Cardiac muscle cell (in vitro differentiated cells and primary cell): ENCODE results near the gene RFLNA. TPM values are rescaled to one million over a fixed set of nuclear protein-coding genes. Genes with fewer than 3 reads are reported as not detected.
A peak's percentile ranks its signal among the peaks of the same experiment; 100 is the strongest.

Experiments used
- DNase-seq, 2 donors: peaks; one replicate each; pipeline versions ENCODE4 v3.0.0 to v3.0.0-alpha.2; 2010 to 2017; ENCODE audit warnings: low read depth in 1 of 2, low spot score in 1 of 2
- H3K27ac ChIP-seq: fragments of 200-600 bp; sonication (generic); 2 replicates; pipeline ENCODE4 v1.5.1; 2016
- H3K27me3 ChIP-seq: fragments of 200-600 bp; sonication (generic); 2 replicates; pipeline ENCODE4 v1.6.0; 2016; ENCODE audit warnings: control low read depth
- H3K36me3 ChIP-seq: fragments of 200-600 bp; sonication (generic); 2 replicates; pipeline ENCODE4 v1.5.1; 2016; ENCODE audit warnings: control low read depth
- H3K4me1 ChIP-seq: fragments of 200-600 bp; sonication (generic); 2 replicates; pipeline ENCODE4 v1.8.1; 2017; ENCODE audit warnings: low read depth, mild to moderate bottlenecking, mixed run types
- H3K4me3 ChIP-seq: fragments of 200-600 bp; sonication (generic); 2 replicates; pipeline ENCODE4 v1.5.1; 2016; ENCODE audit warnings: mild to moderate bottlenecking
- H3K9me3 ChIP-seq: fragments of 200-600 bp; sonication (generic); 2 replicates; pipeline ENCODE4 v1.5.1; 2017; ENCODE audit warnings: low read depth, mild to moderate bottlenecking, control low read depth
- polyA plus RNA-seq: library from polyadenylated mRNA; unstranded; fragments of >200 nt; fragmentation: Nextera tagmentation; extraction: Ambion mirVana; gene quantifications from 2 replicates; pipeline ENCODE4 v1.2.1, GENCODE V29; 2016
- total RNA-seq: library from RNA; depleted of rRNA; stranded (reverse); fragments of >200 nt; gene quantifications from 2 replicates; pipeline ENCODE4 v1.2.3, GENCODE V29; 2016
- TF ChIP-seq, protein P1 (sequence below): IDR thresholded peaks from 2 replicates; pipeline ENCODE4 v1.5.1; 2012; ENCODE audit warnings: low read depth, mild to moderate bottlenecking, low read length

The RFLNA gene
- total and polyA plus RNA-seq, 2 experiments from 2014 or later: 1.8 to 4.5 TPM

DNA sequence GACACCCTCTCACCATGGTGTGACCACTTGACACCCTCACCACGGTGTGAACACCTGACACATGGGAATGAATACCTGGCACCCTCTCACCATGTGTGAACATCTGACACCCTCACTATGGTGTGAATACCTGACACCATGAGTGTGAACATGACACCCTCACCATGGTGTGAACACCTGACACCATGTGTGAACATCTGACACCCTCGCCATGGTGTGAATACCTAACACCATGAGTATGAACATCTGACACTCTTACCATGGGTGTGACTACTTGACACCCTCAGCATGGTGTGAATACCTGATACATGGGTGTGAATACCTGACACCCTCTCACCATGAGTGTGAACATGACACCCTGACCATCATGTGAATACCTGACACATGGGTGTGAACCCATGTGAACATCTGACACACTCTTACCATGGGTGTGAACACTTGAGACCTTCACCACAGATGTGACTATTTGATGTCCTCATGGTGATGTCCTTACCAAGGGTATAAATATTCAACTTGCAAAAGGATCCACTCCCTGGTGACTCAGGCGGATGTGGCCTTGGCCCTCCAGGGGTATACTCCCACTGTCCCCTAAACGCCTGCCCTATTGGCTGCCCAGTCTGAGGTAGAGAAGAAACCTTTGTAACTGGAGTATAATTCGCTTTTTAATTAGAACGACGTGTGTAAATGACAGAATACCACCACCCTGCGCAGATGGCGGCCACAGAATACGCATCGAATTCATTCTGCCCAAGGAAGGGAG lies 29.1 kb downstream of the RFLNA start:
- H3K9me3 ChIP-seq: no peaks in the 10 kb centered on the region
- H3K4me1 ChIP-seq: peaks cover 6% of the 10 kb centered on the region
- DNase-seq: no peak
- no peak overlapping the region for H3K4me3 ChIP-seq
- H3K27me3 ChIP-seq: no peaks in the 10 kb centered on the region
- peaks cover 14% of the 10 kb centered on the region for H3K36me3 ChIP-seq
- TF ChIP-seq, protein P1, sequence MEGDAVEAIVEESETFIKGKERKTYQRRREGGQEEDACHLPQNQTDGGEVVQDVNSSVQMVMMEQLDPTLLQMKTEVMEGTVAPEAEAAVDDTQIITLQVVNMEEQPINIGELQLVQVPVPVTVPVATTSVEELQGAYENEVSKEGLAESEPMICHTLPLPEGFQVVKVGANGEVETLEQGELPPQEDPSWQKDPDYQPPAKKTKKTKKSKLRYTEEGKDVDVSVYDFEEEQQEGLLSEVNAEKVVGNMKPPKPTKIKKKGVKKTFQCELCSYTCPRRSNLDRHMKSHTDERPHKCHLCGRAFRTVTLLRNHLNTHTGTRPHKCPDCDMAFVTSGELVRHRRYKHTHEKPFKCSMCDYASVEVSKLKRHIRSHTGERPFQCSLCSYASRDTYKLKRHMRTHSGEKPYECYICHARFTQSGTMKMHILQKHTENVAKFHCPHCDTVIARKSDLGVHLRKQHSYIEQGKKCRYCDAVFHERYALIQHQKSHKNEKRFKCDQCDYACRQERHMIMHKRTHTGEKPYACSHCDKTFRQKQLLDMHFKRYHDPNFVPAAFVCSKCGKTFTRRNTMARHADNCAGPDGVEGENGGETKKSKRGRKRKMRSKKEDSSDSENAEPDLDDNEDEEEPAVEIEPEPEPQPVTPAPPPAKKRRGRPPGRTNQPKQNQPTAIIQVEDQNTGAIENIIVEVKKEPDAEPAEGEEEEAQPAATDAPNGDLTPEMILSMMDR: no peak
- no peak overlapping the region for H3K27ac ChIP-seq

DNA sequence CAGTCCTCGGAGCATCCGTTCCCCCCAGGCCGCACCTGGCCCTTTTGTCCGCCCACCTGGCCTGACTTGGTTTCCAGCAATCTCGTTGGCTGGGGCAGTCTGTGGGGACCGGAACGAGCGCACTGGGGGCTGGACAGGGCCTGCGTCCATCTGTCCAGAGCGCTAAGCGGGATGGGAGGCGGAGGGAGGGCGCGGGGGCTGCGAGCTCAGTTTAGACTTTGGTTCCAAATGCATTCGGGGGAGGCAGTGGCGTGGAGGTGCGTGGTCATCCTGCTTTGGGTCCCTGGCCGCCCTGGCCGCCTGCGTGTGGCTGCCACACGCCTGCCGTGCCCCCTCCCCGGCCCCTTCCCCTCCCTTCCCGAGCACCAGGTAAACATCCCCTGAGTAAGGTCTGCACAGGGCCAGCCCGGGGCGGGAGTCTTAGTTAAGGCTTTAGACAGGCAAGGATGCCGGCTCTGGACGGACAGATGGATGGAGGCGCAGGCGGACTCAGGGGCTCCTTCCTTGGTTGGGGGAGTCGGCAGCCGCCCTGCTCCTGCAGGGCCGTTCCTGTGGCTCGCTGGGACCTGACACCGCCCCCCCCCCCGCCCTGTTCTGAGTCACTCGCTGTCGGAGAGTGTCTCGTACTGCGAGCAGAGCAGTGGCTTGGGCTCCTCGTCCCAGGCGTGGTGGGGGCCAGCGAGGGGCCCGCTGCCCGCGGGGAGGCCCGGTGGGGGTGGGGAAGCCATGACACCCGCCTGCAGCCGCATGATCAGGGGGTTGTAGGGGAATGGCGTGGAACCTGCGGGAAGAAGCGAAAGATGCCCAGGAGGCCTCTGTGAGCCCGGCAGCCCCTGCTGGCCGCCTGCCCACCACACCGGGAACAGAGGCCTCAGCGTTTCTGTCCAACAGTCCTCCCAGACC lies 30.2 kb downstream of the RFLNA start:
- Histone ChIP-seq H3K36me3 (peaks cover 14% of the 10 kb centered on the region), H3K27me3 (no peaks in the 10 kb centered on the region), H3K4me1 (peaks cover 6% of the 10 kb centered on the region), H3K9me3 (no peaks in the 10 kb centered on the region), H3K27ac (no peak overlapping the region), H3K4me3 (no peak overlapping the region)
- TF ChIP-seq, protein P1: no peak
- DNase-seq: no peak

DNA sequence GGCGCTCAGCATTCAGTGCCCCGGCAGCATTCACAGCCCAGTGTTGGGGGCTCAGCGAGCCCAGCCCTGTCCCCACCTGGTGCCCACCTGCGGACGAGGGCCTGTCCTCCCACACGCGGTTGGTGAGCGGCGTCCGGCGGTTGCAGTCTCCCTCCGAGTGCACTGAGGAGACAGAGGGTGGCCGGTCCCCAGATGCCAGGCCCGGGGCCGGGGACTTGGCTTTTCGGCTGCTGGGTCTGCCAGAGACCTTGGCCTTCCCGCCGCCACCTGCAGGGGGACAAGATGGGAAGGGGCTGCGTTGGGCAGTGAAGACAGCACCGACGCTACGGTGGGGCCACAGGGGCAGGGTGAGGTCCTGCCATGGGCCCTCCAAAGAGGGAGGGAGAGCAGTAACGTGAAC lies 31.2 kb downstream of the RFLNA start:
- Histone ChIP-seq H3K4me1 (peaks cover 6% of the 10 kb centered on the region), H3K27ac (no peak overlapping the region), H3K9me3 (no peaks in the 10 kb centered on the region), H3K27me3 (no peaks in the 10 kb centered on the region), H3K4me3 (no peak overlapping the region), H3K36me3 (peaks cover 17% of the 10 kb centered on the region)
- no peak for DNase-seq
- TF ChIP-seq, protein P1: no peak

DNA sequence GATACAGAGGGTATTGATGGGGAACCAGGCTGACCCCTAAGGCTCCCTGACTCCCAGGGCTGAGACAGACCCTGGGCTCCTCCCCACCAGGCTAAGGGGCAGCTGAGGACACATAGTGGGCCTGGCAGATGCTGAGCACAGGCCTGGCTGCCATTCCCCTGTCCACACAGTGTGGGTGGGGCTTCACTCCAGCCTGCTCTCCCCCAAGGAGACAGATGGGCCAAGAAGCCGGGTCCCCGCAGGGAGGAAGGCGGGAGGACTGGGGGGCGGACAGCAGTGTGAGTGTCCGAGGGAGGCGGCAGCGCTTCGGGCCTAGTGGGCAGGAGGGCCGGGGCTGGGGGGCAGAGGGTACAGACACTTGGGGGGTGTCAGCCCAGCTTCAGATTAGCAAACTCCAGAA lies 32.0 kb downstream of the RFLNA start:
- Histone ChIP-seq H3K27ac (peak overlapping the region; percentile 71), H3K4me1 (peaks cover 6% of the 10 kb centered on the region), H3K36me3 (peaks cover 21% of the 10 kb centered on the region), H3K9me3 (no peaks in the 10 kb centered on the region), H3K4me3 (no peak overlapping the region), H3K27me3 (no peaks in the 10 kb centered on the region)
- no peak for DNase-seq
- TF ChIP-seq, protein P1: no peak

DNA sequence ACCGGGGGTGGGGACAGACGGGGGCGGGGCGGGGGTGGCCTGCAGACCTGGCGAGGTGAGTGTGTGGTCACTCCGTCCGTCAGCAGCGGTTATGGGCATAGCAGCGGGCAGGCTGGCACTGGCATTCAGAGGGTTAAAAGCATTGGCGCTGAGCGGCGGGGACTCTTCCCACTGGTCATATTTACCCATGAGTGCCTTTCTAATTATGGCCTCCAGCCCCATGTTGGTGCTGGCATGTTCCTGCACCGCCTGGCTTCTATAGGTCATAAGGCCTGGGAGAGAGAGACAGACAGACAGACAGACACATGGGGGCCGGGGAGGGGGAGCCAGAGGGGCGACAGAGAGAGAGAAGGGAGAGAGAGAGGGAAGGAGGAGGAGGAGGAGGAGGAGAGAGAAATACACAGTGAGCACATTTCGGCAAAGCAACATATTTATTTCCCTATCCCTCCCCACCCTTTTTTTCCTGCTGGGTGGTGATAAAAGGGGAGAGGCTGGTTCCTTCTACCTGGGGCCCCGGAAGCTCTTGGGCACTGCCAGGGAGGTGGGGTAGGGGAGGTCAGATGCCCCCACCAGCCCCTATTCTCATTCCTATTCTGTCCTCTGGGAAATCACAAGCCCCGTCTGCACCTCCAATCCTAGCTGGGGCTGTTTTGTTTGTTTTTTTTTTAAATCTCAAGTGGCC lies 32.6 kb downstream of the RFLNA start:
- Histone ChIP-seq H3K27me3 (no peaks in the 10 kb centered on the region), H3K9me3 (no peaks in the 10 kb centered on the region), H3K36me3 (peaks cover 21% of the 10 kb centered on the region), H3K4me3 (no peak overlapping the region), H3K4me1 (peaks cover 6% of the 10 kb centered on the region), H3K27ac (peak overlapping the region; percentile 71)
- TF ChIP-seq, protein P1: no peak
- DNase-seq: no peak
